Stimulated activated CD8-positive, alpha-beta memory T cell treated with anti-CD3 and anti-CD28 coated beads, Interleukin-4, amount 100 ng/mL, for 4 hours (primary cell): ENCODE measurements around the gene PKDCC.

ENCODE experiments used
- DNase-seq, 2 donors: peaks; one replicate each; pipeline ENCODE4 v3.0.0-alpha.2; 2020; ENCODE audit warnings: low read depth in 2 of 2, low spot score in 1 of 2

The PKDCC gene

DNA sequence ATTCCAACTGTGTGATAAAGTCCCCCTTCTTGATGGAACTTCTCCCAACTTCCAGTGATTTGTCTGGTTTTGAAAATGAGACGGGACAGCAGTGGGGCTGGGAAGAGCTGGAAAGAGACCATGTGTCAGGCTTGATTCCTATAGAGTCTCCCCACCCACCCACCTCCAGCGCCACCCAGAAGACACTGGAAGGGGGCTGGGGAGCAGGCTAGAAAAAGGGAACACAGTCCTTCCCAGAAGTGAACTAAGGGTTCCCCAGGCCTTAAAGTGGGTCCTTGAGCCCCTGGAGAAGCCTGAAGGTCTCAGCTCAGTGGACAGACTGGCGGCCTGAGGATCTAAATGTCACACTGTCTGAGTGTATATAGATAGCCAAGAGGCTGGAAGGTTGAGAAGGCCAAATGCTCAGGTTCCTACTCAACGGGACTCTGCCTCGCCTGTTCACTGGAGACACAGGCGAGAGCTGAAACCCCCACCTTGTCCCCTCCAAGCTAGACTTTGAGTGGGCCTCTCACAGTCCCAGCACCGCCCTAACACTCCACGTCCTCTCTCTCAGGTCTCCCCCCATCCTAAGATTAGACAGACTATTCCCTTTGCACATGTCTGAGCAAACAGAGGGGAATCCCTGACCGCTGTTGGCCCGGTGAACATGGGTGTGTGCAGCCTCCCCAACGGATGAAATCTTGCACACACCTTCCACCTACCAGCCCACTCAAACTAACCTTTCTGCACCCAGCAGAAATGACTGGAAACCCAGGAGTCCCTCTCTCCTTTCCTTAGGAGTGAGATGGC, 1.6 kb downstream of the PKDCC start:
- DNase-seq = no peak

DNA sequence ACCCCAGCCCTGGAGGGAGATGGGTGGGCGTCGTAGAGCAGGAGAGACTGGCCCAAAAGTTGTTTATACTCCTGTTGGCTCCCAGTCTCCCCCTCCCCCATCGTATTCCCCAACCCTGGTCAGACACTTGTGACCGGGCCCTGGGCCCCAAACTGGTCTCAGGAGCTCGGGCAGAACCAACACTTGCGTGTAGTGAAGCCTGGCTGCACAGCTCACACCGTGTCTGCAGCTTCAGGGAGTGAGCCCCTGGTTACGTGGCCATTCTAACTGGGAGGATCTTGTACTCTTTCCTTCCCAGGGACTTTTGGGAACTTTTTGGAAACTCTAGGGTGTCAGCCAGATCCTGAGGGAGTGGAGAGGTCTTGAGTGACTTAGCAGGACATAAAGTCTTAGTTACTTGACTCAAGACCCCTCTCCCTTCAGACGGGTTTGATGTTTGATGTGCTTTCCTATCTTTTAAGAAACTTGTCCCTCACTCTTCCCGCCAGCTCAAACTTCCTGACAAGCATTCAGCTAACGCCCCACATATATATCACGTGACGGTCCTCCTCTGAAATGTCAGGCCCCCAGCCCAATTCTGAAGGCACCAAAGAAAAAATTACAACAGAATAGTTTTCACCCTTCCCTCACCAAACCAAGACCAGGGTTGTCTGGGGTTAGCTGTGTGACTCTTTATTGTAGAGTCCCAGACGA, 2.3 kb downstream of the PKDCC start:
- DNase-seq = no peak

DNA sequence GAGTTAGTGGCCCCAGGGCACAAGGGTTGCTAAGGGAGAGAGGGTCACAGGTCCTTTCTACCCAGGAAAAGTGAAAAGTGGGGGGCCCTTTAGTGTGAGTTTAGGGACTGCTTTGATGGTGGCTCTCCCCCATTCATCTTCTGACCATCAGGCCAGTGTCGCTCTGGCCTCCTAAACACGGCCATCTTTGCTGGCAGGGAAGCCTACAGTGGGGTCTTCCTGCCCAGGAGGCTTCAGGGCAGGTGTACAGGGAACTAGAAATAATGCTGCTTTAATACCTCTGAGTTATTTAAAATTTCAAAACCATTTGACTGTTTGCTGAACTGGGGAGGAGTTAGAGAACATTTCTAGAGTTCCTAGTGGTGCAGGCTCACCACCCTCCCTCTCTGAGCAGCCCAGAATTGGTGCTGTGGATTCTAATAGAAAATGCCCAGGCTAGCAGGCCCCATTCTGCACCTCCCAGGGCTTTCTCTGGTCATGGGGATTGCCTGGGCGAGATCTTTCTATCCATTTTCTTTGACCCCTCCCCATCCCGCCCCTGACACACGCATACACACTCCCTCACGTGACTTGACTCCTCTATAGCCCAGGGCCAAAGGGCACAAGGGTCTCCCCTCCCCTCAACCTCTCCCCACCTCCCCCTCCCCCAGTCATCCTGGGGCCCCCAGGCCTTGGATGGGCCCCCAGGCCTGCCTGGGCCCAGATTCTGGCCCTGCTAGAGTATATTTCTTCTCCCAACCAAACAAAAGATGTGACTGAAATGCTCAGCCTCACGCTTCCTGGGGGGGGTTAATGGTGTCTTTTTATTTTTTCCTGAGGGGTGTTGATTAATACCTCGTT, 3.1 kb downstream of the PKDCC start:
- no peak for DNase-seq

DNA sequence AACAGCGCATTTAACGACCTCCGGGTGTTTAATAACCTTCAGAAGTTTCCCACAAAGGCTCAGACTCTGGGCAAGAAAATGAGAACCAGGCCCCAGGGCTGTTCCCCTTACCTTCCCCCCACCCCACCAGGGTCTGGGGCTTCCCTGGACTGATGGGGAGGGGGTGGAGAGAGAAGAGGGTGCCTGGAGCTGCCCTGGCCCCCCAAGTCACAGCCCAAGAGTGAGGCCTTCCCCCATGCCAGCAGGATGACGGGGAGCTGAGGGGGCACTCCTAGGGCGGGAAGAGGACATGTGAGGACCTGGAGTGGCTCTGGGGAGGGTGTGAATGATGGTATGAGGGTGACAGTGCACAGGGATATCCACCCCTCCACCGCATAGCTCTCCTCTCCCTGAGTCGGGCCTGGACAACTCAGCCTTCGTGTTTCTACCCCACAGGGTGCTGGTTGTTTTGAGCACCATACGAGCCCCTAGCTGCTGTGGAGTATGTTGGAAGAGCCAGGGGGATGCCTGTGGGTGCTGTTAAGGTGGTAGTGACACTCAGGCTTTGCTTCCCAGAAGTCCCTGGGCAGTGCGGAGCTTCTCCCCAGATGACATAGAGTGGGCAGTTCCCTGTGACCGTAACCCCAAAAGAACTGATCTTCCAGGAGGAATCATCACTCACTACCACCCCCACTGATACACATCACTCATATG, 3.9 kb downstream of the PKDCC start:
- DNase-seq = no peak

DNA sequence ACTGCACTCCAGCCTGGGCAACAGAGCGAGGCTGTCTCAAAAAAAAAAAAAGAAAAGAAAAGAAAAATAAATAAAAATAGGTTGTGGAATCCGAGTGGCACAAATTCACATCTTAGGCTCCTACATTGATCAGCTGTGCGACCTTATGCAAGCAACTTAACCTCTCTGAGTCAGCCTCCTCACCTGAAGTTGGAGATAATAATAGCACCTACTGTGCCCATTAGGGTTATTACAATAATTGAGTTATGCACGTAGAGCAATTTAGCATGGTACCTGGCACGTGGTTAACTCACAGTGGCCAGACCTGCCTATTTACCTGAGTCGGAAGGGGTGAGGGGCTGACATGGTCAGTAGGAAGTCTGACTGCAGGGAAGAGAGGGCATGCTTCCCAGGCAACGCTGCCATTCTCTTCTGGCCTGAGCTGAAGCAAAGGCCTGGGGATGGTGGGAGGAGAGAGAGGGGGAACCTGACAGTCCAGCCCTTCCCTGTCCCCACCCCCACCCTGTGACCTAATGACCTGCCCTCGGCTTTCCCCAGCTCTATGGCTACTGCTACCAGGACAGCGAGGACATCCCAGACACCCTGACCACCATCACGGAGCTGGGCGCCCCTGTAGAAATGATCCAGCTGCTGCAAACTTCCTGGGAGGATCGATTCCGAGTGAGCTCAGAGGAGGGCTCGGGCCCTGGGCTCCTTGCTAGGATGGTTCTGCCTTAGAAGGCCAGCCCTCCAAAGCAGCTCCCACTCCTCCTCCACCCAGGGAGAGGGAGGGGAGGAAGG, 5.1 kb downstream of the PKDCC start:
- DNase-seq = no peak

DNA sequence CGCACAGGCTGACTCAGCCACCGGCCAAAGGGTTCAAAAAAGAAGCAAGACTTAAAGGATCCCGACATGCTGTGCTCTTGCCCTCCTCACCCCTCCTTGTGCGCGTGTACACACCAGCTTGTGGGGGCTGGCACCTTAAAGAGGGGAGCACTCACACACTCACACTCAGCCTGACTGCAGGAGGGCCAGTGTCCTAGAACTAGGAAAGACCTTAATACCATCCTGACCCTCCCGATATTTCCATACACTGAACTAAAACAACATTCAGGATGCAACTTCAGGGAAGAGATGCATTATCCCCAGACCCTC, 5.6 kb downstream of the PKDCC start:
- no peak for DNase-seq

DNA sequence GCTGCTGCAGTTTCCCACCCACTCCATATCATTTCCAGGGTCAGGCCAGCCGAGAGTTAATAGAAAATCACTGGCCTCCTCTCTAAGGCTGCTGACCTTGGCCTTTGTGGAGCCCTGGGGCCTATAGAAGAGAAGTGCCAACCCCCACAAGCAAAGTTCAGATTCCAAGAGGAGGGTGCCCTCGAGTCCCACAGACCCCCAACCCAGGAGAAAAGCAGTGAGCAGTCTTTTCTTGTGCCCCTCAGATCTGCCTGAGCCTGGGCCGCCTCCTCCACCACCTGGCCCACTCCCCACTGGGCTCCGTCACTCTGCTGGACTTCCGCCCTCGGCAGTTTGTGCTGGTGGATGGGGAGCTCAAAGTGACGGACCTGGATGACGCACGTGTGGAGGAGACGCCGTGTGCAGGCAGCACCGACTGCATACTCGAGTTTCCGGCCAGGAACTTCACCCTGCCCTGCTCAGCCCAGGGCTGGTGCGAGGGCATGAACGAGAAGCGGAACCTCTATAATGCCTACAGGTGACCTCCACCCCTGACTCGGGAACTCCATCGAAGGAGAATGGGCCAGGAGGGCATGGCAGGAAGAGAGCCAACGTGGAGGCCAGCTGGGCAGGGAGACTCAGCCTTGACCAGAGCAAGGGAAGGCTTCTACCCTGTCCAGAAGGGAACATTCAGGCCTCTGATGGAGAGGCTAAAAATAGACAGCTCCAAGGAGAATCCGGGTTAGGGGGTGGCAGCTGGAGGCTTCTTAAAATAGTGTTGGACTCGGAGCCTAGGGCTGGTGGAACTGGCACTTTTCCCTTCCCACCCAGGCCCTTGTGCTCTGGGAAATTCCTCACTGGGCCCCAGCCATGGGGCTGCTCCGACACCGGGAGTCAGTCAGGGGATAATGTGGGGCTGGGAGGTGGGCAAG, 6.2 kb downstream of the PKDCC start:
- no peak for DNase-seq

DNA sequence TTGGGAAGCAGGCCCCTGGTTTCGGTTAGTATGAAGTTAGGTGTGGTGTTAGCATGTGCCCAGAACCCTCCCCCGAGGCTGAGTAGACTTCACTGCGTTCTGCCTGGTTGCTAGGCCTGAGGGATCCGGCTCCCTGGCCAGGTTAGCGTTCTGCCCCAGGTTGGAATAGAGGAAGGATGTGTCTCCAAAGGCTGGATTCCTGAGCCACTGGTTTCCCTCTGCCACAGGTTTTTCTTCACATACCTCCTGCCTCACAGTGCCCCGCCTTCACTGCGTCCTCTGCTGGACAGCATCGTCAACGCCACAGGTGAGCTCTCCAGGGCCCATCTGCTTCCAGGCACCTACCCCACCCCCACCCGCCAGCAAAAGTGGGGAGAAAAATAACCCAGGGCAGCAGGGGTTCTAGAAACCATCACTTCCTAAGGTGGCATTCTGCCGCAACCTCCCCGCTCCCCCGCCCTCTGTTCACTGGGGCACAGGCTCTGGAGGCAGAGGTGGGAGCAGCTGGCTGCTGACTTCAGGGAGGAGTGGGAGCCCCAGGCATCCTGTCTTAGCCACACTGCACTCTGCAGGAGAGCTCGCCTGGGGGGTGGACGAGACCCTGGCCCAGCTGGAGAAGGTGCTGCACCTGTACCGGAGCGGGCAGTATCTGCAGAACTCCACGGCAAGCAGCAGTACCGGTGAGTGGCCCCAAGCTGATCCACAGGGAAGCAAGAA, 7.1 kb downstream of the PKDCC start:
- DNase-seq = no peak

DNA sequence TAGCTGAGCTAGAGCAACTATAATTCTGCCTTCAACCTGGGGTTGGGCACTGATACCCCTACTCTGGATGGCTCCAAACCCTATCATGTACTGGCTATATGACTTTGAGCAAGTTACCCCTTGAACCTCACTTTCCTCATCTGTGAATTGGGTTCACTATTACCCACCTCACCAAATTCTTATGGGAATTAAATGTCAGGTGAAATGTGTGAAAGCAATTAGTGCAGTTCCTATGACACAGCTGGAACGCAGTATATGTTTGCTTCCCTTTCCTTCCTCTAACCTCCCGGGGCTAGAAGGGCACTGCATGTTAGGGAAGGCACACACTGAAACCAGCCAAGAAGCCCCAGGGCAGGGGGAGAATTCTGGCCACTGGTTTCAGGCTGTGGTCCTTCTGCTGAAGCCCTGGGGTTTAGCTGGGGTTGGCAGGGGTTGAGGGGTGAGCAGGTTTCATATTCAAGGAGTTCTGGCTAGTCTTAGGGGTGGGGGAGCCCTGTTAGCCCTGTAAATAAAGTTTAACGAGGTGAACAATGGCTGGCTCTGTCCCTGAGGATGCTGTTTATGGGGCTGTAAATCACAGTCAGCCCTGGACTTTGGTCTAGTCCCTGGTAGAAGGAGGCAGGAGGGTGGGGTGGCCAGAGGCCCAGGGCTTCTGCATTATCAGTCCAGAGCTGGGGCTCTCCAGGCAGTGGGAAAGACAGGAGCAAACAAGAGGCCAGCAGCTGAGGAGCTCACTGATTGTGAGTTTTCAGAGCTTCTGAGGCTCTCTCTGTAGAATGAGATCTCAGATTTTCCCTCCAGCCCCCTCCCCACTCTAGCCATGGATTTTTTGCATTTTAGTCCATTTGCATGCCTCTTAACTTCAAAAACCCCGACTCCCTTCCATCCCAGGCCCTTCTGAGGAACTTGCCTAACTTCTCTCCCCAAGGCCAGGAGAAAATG, 8.0 kb downstream of the PKDCC start:
- DNase-seq = no peak

DNA sequence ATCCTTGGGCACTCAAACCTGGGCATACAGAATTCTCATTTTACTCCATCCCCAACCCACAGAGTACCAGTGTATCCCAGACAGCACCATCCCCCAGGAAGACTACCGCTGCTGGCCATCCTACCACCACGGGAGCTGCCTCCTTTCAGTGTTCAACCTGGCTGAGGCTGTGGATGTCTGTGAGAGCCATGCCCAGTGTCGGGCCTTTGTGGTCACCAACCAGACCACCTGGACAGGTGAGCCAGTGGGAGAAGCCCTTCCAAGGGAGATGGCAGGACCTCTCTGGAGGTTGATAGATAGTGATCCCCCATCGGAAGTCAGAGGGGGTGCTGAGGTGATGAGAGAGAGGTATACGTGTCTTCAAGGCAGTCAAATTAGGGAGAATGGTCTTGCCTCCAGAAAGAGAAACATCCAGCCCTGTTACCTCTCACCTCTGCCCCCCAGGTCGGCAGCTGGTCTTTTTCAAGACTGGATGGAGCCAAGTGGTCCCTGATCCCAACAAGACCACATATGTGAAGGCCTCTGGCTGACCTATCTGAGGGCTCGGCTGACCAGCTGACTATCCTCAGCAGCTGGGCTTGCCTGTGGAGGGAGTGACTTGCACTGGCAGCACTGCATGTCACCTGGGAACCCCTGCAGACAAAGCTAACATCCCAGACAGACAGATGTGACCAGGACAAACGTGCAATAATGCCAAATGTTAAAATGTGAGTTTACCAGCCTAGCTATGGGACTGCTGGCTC, 9.5 kb downstream of the PKDCC start:
- DNase-seq = no peak

DNA sequence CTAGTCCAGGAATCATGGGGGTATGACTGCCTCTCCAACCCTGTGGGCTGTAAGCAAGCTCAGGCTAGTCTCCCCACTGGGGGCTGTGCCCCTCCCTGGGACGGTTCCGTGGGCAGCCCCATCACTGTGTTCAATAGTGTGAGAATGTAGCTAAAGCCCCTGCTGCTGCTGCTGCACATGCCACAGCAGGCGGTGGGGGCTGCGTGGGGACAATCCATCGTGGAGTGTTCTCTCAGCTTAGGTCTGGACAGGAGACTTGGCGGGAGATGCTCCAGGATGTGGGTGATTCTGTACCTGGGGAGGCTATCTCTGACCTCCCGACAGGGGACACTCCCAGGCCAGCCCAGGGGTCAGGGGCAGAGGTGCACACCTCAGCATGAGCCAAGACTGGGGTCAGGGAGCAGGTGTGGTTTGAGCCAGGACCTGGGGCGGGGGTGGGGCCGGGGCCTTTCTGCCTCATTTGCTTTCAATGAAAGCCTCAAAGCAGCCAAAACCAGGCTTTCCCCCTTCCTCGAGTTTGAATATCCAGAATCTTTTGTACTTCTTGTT, 10.2 kb downstream of the PKDCC start:
- no peak for DNase-seq

DNA sequence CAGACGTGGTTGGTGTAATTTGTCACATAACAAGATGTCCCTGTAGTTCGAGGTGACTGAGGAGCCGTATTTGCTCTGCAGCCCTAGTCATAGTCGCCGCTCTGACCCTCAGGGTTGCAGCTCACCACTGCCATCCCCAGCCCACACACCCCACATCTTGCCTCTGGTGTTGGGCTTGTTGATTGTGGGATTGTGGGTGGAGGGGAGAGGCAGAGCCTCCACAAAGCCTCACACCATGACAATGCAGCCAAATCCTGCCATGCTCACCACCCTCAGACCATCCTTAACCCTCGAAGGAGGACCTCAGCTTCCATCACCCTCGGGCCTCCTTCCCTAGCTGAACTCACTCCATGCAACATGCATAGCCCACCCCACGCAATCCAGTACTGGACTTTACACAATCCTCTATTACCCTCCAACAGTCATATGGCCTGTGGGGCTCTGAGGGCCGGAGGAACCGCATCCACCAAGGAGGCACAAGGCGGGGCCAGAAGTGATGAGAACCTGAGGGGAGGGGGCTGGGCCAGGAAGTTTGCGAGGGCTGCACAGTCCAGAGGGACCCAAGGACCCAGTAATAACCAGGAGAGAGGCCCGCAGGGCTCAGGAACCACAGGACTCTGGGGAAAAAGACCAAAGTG, 11.6 kb downstream of the PKDCC start:
- DNase-seq = no peak

DNA sequence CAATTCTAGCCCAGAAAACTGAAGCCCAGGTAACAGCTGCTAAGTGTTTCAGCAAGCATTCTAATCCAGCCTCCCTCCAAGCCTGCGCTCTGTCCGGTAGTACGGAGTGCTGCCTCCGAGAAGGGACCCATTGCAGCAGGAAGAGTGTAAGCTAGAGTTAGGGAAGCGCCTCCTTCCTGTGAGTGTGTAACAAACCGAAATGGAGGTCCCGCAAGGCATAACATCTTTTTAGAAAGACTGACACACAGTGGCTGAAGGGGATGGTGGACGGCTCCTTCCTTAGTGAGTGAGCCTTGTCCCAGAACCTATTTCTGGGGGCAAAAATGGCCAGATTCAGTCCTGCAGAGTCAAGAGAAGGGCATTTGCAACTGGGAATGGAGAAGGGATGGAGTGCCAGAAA, 12.2 kb downstream of the PKDCC start:
- no peak for DNase-seq

DNA sequence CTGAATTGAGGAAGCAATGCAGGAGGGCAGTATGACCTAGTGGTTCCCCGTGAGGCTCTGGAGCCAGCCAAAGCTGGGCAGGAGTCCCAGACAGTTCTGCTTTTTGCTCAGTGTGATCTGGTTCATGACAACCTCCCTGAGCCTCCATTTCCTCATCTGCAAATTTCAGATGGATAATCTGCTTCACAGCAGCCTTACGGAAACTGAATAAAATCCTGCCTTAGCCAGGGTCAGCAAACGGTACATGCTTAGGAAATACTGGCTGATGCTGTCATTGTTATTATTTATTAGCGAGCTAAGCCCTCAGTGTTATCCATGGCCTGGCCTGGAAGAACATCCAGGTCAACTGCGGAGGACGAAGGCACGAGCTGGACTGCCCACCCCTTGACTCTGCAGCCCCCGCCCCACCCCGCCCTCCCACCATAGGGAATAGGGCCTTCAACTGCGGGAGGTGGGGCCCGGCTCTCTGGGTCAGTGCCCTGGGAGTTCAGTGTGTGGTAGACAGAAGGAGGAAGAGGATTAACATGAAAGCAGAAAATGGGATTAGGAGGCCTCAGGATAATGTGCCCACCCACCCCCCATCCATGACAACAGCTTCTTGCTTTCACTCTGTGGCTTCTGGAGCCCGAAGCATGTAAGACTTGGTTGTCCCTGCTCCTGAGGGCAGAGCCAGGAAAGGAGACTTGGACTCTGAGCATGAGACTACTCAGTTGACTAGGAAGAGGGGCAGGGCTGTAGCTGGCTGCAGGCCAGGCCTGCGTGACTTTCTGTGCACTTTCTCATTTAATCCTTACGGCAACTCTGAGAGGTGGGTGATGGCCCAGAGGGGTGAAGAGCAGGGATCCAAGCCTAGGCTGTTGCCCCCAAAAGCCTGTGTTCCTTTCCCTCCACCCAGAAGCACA, 13.1 kb downstream of the PKDCC start:
- no peak for DNase-seq

DNA sequence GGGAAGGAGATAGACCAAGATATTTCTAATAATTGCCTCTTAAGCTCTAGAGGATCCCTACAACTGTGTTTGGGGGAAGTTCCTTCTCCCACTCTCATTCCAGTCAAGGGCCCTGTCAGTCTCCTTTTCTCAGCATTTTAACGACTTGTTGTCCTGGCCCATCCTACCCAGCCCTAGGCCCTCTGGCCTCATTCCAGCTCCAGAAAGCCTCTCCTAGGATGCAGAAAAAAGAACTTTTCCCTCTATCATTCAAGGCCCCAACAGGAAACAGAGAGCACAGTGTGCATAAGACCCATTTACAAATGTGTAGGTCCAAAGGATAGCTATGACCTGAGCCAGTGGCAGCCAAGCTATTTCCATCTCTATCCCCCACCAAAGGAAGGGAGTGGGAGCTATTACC, 14.0 kb downstream of the PKDCC start:
- no peak for DNase-seq
